GM21360 (cell line): ENCODE measurements around the gene MTERF4.
"Not testable (repeated sequence)": the region's sequence is repeated elsewhere in the genome, so short reads cannot be mapped to it uniquely, and the experiment has no call there.

Experiments
- ATAC-seq: cut with Tn5 transposase; IDR thresholded peaks from one replicate; pipeline ENCODE4 v1.9.1; 2021; ENCODE audit warnings: mild to moderate bottlenecking, moderate library complexity; ENCODE audit not compliant: unreplicated experiment

MTERF4 gene

DNA sequence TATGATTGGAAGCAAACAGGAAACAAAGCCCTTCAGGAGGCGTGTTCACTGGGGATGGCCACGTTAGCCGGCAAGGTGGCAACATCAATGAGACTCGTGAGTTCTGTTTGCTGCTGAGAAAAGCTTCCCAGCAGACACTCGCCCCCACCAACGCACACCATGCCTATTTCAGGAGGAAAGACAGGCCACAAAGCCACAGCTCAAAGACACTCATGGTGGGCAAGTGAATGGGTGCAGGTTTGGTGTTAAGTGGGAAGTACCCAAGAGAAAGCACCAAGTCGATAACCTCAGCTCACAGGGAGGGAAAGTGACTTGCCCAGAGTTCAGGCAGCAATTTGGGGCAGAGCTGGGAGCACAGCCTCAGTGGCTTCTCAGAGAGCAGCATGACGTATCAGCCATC is 10.5 kb upstream of the MTERF4 start:
- no peak for ATAC-seq

DNA sequence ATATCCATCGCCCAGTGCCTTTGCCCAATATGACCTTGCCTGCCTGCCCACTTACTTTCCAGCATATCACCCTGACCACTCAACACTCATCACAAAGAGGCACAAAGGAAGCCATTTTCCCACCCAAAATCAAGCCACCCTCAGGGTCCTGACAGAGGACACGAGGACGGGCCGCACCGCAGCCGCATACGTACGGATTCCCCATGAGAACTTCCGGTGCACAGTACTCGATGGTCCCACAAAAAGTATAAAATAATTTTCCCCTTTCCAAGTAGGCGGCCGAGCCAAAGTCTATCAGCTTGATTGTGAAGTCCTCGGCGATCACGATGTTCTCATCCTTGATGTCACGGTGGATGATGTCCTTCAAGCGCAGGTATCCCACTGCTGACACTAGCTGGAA is 10.0 kb upstream of the MTERF4 start:
- no peak for ATAC-seq

- no peak for ATAC-seq
These were observed 9.3 kb upstream of the MTERF4 start for GRCh38 chr2:241111440-241111805.

DNA sequence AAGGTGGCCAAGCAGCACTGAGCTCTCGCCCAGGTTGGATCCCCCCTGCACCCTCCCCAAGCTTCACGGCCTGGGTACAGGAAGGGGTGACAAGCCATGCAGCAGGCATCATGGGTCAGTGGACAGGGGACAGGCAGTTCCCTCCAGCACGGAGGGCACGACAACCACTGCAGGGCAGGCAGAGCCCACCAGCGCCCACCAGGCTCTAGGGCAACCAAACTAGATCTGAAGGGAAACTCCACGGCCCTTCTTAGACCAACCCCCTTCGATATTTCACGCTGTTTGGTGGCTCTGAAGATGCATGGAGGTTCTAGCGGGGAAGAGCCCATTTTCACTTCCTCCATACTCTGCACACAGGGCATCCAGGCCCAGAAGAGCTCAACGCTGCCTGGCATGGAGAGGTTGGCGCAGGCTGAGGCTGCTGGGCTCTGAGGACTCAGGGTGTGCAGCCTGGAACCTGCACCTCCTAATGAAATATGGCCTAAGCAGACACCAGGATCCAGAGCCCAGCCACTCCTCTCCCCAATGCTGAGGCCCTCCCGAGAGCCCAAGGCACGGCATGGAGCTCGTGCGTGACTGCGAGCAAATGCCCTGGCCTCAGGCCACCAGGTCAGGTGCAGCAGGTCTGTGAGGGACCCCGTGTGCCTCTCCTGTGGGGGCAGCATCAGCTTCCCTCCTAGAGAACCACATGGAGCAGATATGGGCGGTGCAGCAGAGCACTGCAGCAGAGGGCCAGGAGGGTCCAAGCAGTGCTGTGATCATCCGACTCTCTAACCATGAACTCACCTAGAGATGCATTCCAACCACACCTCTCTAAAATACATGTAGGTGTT is 8.7 kb upstream of the MTERF4 start:
- no peak for ATAC-seq

- no peak for ATAC-seq
These were observed 8.1 kb upstream of the MTERF4 start for GRCh38 chr2:241110089-241110606.

GRCh38 chr2:241109210-241110088 is 7.4 kb upstream of the MTERF4 start:
- ATAC-seq: no peak

DNA sequence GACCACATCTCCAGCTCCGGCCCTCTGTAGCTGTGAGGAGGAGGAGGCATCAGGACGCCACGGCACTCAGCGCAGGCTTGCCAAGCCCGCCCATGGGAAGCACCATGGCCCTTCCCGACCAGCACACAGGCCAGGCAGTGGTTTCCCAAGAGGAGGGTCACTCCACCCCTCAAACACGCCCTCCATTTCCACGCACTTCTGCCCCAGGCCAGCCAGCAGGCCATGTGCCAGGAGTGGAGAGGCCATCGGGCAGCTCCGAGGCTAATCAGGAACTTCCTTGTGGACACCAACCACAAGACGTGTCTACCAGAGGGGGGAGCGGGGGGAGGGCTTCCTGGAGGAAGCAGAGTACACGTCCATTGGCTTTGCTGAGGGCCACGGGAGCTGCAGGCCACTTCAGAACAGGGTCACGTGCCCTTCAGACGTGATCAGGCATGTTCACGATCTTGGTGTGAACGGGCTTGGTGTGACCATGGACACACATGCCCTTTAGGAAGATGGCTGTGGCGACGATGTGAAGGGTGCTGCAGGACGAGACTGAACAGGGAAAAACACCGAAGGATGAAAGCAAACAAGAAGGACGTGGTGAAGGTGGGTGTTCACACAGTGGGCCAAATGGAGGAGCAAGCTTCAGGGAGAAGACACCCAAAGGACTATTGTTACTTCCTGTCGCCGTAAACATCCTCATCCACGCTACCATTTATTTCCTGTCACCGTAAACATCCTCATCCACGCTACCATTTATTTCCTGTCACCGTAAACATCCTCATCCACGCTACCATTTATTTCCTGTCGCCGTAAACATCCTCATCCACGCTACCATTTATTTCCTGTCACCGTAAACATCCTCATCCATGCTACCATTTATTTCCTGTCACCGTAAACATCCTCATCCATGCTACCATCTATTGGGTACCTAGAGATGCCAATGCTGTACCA is 6.5 kb upstream of the MTERF4 start:
- ATAC-seq: no peak

GRCh38 chr2:241107031-241107783 is 5.1 kb upstream of the MTERF4 start:
- no peak for ATAC-seq

- ATAC-seq: no peak
These were observed 3.6 kb upstream of the MTERF4 start for GRCh38 chr2:241105641-241106040.

GRCh38 chr2:241104611-241105010 is 2.5 kb upstream of the MTERF4 start:
- ATAC-seq: not testable (repeated sequence)

DNA sequence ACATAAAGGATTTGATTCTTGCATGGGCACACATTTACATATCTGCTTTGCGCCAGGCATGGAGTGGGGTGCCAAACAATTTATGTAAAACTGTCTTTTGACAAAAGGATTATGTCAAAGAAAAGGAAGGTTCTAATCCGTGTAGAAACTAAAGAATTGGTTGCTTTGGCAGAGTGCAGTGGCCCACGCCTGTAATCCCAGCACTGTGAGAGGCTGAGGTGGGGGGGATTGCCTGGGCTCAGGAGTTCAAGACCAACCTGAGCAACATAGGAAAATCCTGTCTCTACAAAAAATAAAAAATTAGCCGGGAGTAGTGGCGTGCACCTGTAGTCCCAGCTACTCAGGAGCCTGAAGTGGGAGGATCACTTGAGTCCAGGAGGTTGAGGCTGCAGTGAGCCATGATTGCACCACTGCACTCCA is 1.1 kb upstream of the MTERF4 start:
- ATAC-seq: no peak

- ATAC-seq: no peak
These were observed 2.8 kb downstream of the MTERF4 start for GRCh38 chr2:241099246-241099645.

GRCh38 chr2:241096979-241097378 is 5.1 kb downstream of the MTERF4 start:
- ATAC-seq: no peak

- ATAC-seq: no peak
These were observed 6.3 kb downstream of the MTERF4 start for GRCh38 chr2:241095594-241096290.

- ATAC-seq: no peak
These were observed 7.1 kb downstream of the MTERF4 start for GRCh38 chr2:241094924-241095420.

GRCh38 chr2:241094172-241094571 is 7.9 kb downstream of the MTERF4 start:
- no peak for ATAC-seq

GRCh38 chr2:241093133-241093781 is 8.8 kb downstream of the MTERF4 start:
- not testable (repeated sequence) for ATAC-seq

DNA sequence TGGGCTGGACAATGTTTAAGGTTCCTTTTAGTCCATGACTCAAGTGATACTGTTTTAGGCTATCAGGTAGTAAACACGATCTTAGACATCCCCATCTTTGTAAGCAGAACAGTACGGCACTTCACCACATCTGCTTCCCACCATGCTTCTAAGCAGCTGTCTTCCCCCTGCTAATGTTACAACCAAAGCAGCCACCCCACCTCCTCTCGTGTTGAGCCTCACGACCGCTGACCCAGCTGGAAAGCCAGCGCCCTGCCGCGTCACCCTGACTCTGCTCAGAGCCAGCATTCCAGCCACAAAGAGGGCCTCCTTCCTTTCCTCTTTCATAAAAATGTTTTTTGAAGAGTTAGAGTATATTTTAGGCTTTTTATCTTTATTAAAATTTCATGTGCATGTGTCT is 9.4 kb downstream of the MTERF4 start:
- ATAC-seq: no peak
